Kidney (tissue), 14 donors: ENCODE measurements around the gene ALMS1. TPM values are rescaled to one million over a fixed set of nuclear protein-coding genes. Genes with fewer than 3 reads are reported as not detected.

ENCODE experiments used
- DNase-seq, 5 donors: peaks; one replicate each; pipeline ENCODE4 v3.0.0-alpha.2; 2013 to 2020
- FAIRE-seq: peaks from 2 replicates; lab custom pipeline; 2012; peaks lifted over from hg19 to GRCh38; lab: Jason Lieb, UNC
- H3K27ac ChIP-seq, 2 donors: one replicate each; pipeline ENCODE4 v1.7.0; 2013; ENCODE audit warnings: low read depth in 2 of 2, low read length in 2 of 2, inconsistent platforms in 1 of 2
- H3K27me3 ChIP-seq: one replicate; pipeline ENCODE4 v1.7.1; 2013; ENCODE audit warnings: low read length, inconsistent platforms; ENCODE audit not compliant: control insufficient read depth, insufficient read depth
- H3K36me3 ChIP-seq, 3 donors: one replicate each; pipeline versions ENCODE4 v1.7.0 to v1.7.1; 2013; ENCODE audit warnings: low read length in 3 of 3, control low read depth in 1 of 3, inconsistent platforms in 1 of 3; ENCODE audit not compliant: insufficient read depth in 3 of 3, control insufficient read depth in 2 of 3
- H3K4me1 ChIP-seq, 3 donors: one replicate each; pipeline versions ENCODE4 v1.7.0 to v1.7.1; 2013; ENCODE audit warnings: low read length in 3 of 3, inconsistent platforms in 1 of 3, low read depth in 1 of 3; ENCODE audit not compliant: control insufficient read depth in 2 of 3, insufficient read depth in 2 of 3
- H3K4me3 ChIP-seq, 3 donors: one replicate each; pipeline versions ENCODE4 v1.7.0 to v1.8.1; 2013; ENCODE audit warnings: low read length in 3 of 3, control low read depth in 1 of 3, inconsistent platforms in 1 of 3
- H3K9ac ChIP-seq, 3 donors: one replicate each; pipeline versions ENCODE4 v1.7.0 to v1.7.1; 2013; ENCODE audit warnings: low read length in 3 of 3, control low read depth in 1 of 3, inconsistent platforms in 1 of 3
- H3K9me3 ChIP-seq, 3 donors: one replicate each; pipeline versions ENCODE4 v1.7.0 to v1.7.1; 2013; ENCODE audit warnings: low read length in 3 of 3, control low read depth in 1 of 3, inconsistent platforms in 1 of 3; ENCODE audit not compliant: control insufficient read depth in 2 of 3, insufficient read depth in 1 of 3
- intact Hi-C: fragments of 100-400 bp; cut with DNase I; formaldehyde crosslinking; loops from one replicate; pipeline ENCODE4 v1.11.1; 2022
- polyA plus RNA-seq: library from polyadenylated mRNA; stranded (reverse); fragments of 350-450 nt; fragmentation: Illumina TruSeq; extraction: RNeasy Lipid Tissue Mini Kit (QIAGEN cat#74804); gene quantifications from one replicate; pipeline ENCODE4 v1.2.3, GENCODE V29; 2014; ENCODE audit warnings: low read depth, low replicate concordance; ENCODE audit not compliant: insufficient read depth
- total RNA-seq: library from RNA; stranded (reverse); fragmentation: NEBNext Ultra II Directional; extraction: Animal tissue kit (Norgen Biotek cat#: 25700); gene quantifications from one replicate; pipeline ENCODE4 v1.2.1, GENCODE V29; 2021
- TF ChIP-seq, protein P1 (sequence below): IDR thresholded peaks from 3 replicates; pipeline ENCODE4 v1.5.1; 2012; ENCODE audit warnings: mild to moderate bottlenecking, moderate library complexity, borderline replicate concordance; ENCODE audit not compliant: insufficient read depth; ENCODE audit errors: extremely low read depth
- donor health status: control.
- donor health status: control.
- donor health status: control.
- donor health status: control.
- donor health status: control.
- donor health status: DM: yes; HTN: yes; CAD: no.
- donor health status: Normal renal cell carcinoma (clear cell type).

The ALMS1 gene
- total and polyA plus RNA-seq, 2 donors from 2014 or later, result 9.2 to 26.2 TPM

DNA sequence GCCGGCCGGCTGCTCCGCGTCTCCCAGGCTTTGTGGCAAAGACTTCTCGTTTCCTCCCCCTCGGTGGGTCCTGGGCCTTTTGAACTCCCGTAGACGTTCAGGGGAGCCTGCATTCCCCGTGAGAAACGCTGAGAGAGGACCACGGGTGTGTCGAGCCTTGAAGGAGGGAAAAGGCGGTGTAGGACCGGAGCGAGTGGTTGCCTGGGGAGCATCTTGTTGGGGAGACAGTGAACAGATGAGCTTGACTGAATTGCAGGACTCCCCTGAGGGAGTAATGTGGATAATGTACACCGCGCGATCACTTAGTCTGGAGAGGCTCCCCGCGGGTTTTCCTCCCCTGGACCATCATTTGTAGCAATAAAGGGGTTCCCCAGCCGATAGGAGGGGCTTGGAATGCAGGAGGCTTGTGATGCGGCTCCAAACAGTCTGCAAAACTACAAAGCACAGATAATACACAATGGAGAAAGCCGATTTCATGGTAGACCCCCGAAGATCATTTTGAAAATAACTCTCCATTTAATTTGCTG, 769 bp downstream of the ALMS1 start:
- intact Hi-C loops, result no loop called here
- no peaks in the 10 kb centered on the region for H3K27me3 ChIP-seq
- peak overlapping the region; percentile 90 to 98 (median 93) for H3K4me3 ChIP-seq
- H3K27ac ChIP-seq, result peak overlapping the region; percentile 86 to 90
- H3K9ac ChIP-seq, result peak overlapping the region; percentile 81 to 94 (median 89)
- H3K4me1 ChIP-seq, result peaks cover 0 to 4% (median 4%) of the 10 kb centered on the region in 3 donors
- DNase-seq (no peak), FAIRE-seq (no peak)
- H3K36me3 ChIP-seq, result no peaks in the 10 kb centered on the region
- TF ChIP-seq, protein P1, sequence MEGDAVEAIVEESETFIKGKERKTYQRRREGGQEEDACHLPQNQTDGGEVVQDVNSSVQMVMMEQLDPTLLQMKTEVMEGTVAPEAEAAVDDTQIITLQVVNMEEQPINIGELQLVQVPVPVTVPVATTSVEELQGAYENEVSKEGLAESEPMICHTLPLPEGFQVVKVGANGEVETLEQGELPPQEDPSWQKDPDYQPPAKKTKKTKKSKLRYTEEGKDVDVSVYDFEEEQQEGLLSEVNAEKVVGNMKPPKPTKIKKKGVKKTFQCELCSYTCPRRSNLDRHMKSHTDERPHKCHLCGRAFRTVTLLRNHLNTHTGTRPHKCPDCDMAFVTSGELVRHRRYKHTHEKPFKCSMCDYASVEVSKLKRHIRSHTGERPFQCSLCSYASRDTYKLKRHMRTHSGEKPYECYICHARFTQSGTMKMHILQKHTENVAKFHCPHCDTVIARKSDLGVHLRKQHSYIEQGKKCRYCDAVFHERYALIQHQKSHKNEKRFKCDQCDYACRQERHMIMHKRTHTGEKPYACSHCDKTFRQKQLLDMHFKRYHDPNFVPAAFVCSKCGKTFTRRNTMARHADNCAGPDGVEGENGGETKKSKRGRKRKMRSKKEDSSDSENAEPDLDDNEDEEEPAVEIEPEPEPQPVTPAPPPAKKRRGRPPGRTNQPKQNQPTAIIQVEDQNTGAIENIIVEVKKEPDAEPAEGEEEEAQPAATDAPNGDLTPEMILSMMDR, result no peak
- no peaks in the 10 kb centered on the region for H3K9me3 ChIP-seq

DNA sequence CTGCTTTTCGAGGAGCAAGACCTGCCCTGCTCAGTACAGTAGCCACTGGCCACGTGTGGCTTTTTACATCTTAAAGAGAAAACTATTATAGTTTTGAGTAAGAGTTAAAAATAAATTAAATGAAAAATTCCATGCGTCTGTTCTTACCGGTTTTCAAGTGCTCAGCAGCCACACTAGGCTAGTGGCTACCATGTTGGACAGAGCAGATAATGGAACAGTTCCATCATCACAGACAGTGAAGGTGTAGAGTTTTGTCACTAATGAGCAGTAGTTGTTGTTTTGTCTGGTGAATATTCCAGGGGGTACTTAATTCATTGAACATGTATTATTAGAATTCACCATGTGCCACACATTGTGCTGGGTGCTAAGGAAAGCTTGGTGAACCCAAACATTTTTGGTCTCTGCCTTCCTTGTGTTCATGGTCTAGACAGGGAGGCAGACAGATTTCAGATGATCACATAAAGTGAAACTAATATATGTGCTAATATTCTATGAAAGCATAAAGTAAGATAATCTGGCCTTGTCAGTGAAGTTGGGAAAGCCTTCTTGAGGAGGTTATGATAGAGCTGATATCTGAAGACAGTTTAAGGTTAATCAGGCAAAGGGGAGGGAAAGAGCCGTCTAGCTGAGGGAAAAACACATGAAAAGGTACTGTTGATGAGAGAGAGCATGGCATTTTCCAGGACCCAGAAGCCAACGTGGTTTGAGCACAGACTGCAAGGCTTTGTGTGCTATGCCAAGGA, 1.4 kb downstream of the ALMS1 start:
- intact Hi-C loops, result no loop called here
- Histone ChIP-seq H3K4me1 (peaks cover 0 to 4% (median 4%) of the 10 kb centered on the region in 3 donors), H3K9me3 (no peaks in the 10 kb centered on the region), H3K4me3 (peak overlapping the region; percentile 90 to 98 (median 93)), H3K27ac (no peak overlapping the region), H3K27me3 (no peaks in the 10 kb centered on the region), H3K9ac (peak overlapping the region in 2 of 3 donors; percentile 89 to 94), H3K36me3 (no peaks in the 10 kb centered on the region)
- FAIRE-seq, result no peak
- DNase-seq, result peak in 2 of 5 donors; percentile 9 to 28
- TF ChIP-seq, protein P1, result no peak

DNA sequence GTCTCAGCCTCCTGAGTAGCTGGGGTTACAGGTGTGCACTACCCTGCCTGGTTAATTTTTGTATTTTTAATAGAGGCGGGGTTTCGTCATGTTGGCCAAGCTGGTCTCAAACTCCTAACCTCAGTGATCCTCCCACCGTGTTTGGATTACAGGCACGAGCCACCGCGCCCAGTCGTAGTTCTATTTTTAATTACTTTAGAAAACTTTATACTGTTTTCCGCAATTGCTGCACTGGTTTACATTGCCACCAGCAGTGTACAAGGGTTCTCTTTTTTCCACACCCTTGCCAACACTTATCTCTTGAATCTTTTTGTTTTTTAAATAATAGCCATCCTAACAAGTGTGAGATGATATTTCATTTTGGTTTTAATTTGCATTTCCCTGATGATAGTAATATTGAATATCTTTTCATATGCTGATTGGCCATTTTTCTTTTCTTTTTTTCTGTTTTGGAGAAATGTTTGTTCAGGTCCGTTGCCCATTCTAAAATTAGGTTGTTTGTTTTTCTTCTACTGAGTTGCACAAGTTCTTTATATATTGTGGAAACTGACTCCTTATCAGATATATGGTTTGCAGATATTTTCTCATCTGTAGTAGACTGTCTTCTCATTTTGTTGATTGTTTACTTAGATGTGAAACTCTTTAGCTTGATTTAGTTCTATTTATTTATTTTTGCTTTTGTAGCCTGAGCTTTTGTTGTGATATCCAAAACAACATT, 16.9 kb downstream of the ALMS1 start:
- H3K9ac ChIP-seq, result no peak overlapping the region
- no peaks in the 10 kb centered on the region for H3K4me1 ChIP-seq
- H3K27ac ChIP-seq, result no peak overlapping the region
- FAIRE-seq, result no peak
- TF ChIP-seq, protein P1, result no peak
- DNase-seq, result no peak
- no peaks in the 10 kb centered on the region for H3K27me3 ChIP-seq
- intact Hi-C loops, result no loop called here
- H3K4me3 ChIP-seq, result no peak overlapping the region
- H3K9me3 ChIP-seq, result peaks cover 0 to 5% (median 3%) of the 10 kb centered on the region in 3 donors
- H3K36me3 ChIP-seq, result no peaks in the 10 kb centered on the region
